Thyroid gland (tissue), 4 donors: ENCODE data around the gene RNU6-1. TPM values are rescaled to one million over a fixed set of nuclear protein-coding genes. Genes with fewer than 3 reads are reported as not detected.

Source experiments
- DNase-seq, 2 donors: peaks; one replicate each; pipeline ENCODE4 v3.0.0-alpha.2; 2019
- H3K27ac ChIP-seq, 3 donors: fragments of 200-600 bp; sonication (generic); 1 replicate in 2 of 3; 2 replicates in 1 of 3; pipeline ENCODE4 v1.5.1; 2016 to 2019; ENCODE audit warnings: mild to moderate bottlenecking in 1 of 3, moderate library complexity in 1 of 3
- H3K27me3 ChIP-seq: fragments of 200-600 bp; sonication (generic); one replicate; pipeline ENCODE4 v1.5.1; 2019
- H3K36me3 ChIP-seq, 2 donors: fragments of 200-600 bp; sonication (generic); one replicate each; pipeline ENCODE4 v1.5.1; 2016 to 2019
- H3K4me1 ChIP-seq, 2 donors: fragments of 200-600 bp; sonication (generic); one replicate each; pipeline ENCODE4 v1.5.1; 2017 to 2019
- H3K4me3 ChIP-seq, 3 donors: fragments of 200-600 bp; sonication (generic); replicated peaks in 1 of 3; 1 replicate in 2 of 3; 2 replicates in 1 of 3; pipeline ENCODE4 v1.5.1; 2016; ENCODE audit warnings: mild to moderate bottlenecking in 1 of 3
- H3K9me3 ChIP-seq: fragments of 200-600 bp; sonication (generic); one replicate; pipeline ENCODE4 v1.5.1; 2017
- POLR2A ChIP-seq, 2 donors: fragments of 450-650 bp; IDR thresholded peaks; one replicate each; pipeline ENCODE4 v1.6.1; 2017; ENCODE audit warnings: antibody characterized with exemption in 2 of 2, mild to moderate bottlenecking in 2 of 2, moderate library complexity in 1 of 2
- WGBS, 2 donors: methylation state at CpG; one replicate each; pipeline ENCODE4 v1.1.5; 2017; 5-methylcytosine and 5-hydroxymethylcytosine counted together
- intact Hi-C: fragments of 100-400 bp; cut with DNase I; formaldehyde crosslinking; loops from one replicate; pipeline ENCODE4 v1.15.1; 2023
- small RNA-seq: library from RNA; depleted of rRNA; stranded (forward); fragments of <200 nt; gene quantifications from one replicate; pipeline ENCODE3, GENCODE V24; 2016
- total RNA-seq, 4 donors: library from RNA; depleted of rRNA; stranded (reverse); fragments of >200 nt; gene quantifications; one replicate each; pipeline ENCODE4 v1.2.3, GENCODE V29; 2016
- TF ChIP-seq, protein P1 (sequence below), 6 experiments: fragments of 200-600 bp in 3 of 6; fragments of 450-650 bp in 3 of 6; sonication (generic) in 3 of 6; IDR thresholded peaks; one replicate each; pipeline ENCODE4 v1.5.1; 2016 to 2019; ENCODE audit warnings: antibody characterized with exemption in 6 of 6, mild to moderate bottlenecking in 2 of 6, inconsistent platforms in 1 of 6, moderate library complexity in 1 of 6

RNU6-1 gene
- total RNA-seq, 4 donors from 2014 or later: not detected

DNA sequence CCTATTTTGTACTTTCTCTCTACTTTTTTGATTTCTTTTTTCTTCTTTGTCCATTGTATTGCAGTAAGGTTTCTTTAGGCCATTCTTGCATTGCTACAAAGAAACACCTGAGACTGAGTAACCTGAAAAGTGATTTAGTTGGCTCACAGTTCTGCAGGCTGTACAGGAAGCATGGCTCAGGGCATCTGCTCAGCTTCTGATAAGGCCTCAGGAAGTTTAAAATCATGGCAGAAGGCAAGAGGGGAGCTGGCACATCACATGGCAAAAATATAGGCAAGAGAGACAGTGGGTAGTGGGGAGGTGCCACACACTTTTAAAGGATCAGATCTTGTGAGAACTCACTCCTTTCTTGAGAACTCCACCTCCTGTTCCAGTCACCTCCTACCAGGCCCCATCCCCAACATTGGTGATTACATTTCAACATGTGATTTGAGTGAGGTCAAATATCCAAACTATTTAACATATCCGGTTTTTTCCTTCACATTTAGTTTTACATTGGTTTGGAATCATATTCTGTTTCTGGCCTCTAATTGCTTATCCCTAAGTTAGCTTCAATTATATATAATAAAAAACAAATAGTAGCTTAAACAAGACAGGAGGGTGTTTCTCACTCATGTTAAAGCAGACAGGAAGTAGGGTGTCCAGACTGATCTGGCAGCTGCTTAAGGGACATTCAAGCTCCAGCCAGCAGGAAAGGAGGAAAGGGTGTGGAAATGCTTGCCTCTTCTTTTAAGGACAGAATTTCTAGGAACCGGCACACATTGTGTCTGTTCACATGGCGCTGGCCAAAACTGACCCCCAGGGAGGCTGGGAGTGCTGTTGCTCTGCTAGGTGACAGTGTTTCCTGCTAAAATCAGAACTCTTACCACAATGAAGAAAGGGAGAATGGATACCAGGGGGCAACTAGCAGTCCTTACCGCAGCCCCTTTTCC is 43.4 kb downstream of the RNU6-1 start:
- Histone ChIP-seq H3K27me3 (no peaks in the 10 kb centered on the region), H3K4me1 (no peaks in the 10 kb centered on the region), H3K9me3 (no peaks in the 10 kb centered on the region), H3K4me3 (no peak overlapping the region), H3K27ac (no peak overlapping the region), H3K36me3 (no peaks in the 10 kb centered on the region)
- no peak for TF ChIP-seq POLR2A (IDR thresholded peaks at IDR 0.05)
- TF ChIP-seq, protein P1, sequence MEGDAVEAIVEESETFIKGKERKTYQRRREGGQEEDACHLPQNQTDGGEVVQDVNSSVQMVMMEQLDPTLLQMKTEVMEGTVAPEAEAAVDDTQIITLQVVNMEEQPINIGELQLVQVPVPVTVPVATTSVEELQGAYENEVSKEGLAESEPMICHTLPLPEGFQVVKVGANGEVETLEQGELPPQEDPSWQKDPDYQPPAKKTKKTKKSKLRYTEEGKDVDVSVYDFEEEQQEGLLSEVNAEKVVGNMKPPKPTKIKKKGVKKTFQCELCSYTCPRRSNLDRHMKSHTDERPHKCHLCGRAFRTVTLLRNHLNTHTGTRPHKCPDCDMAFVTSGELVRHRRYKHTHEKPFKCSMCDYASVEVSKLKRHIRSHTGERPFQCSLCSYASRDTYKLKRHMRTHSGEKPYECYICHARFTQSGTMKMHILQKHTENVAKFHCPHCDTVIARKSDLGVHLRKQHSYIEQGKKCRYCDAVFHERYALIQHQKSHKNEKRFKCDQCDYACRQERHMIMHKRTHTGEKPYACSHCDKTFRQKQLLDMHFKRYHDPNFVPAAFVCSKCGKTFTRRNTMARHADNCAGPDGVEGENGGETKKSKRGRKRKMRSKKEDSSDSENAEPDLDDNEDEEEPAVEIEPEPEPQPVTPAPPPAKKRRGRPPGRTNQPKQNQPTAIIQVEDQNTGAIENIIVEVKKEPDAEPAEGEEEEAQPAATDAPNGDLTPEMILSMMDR (IDR thresholded peaks at IDR 0.05): no peak
- DNase-seq: no peak
- WGBS, 2 donors: 64 to 78% methylated on average over 4 of the region's 4 CpGs
- intact Hi-C loops: no loop called here

- intact Hi-C loops: no loop called here
- WGBS, 2 donors: 94 to 95% methylated on average over 4 of the region's 4 CpGs
- TF ChIP-seq POLR2A (IDR thresholded peaks at IDR 0.05): no peak
- TF ChIP-seq, protein P1 (IDR thresholded peaks at IDR 0.05): no peak
- Histone ChIP-seq H3K4me1 (no peaks in the 10 kb centered on the region), H3K27me3 (no peaks in the 10 kb centered on the region), H3K9me3 (no peaks in the 10 kb centered on the region), H3K4me3 (no peak overlapping the region), H3K36me3 (no peaks in the 10 kb centered on the region), H3K27ac (no peak overlapping the region)
- no peak for DNase-seq
These were observed 44.8 kb downstream of the RNU6-1 start for GRCh38 chr15:67794832-67795574.

- Histone ChIP-seq H3K27me3 (no peaks in the 10 kb centered on the region), H3K4me1 (no peaks in the 10 kb centered on the region), H3K36me3 (no peaks in the 10 kb centered on the region), H3K9me3 (no peaks in the 10 kb centered on the region), H3K4me3 (no peak overlapping the region), H3K27ac (no peak overlapping the region)
- no peak for DNase-seq
- WGBS, 2 donors: 84 to 87% methylated on average over 8 of the region's 8 CpGs
- intact Hi-C loops: no loop called here
- TF ChIP-seq, protein P1 (IDR thresholded peaks at IDR 0.05): no peak
- no peak for TF ChIP-seq POLR2A (IDR thresholded peaks at IDR 0.05)
These were observed 47.4 kb downstream of the RNU6-1 start for GRCh38 chr15:67792250-67792942.

- 96% methylated on average over 3 of the region's 3 CpGs for WGBS, 2 donors
- no peak overlapping the region for H3K27ac ChIP-seq
- H3K9me3 ChIP-seq: no peaks in the 10 kb centered on the region
- no peaks in the 10 kb centered on the region for H3K27me3 ChIP-seq
- no peaks in the 10 kb centered on the region for H3K4me1 ChIP-seq
- H3K4me3 ChIP-seq: no peak overlapping the region
- intact Hi-C loops: no loop called here
- DNase-seq: no peak
- TF ChIP-seq, protein P1 (IDR thresholded peaks at IDR 0.05): no peak
- TF ChIP-seq POLR2A (IDR thresholded peaks at IDR 0.05): no peak
- H3K36me3 ChIP-seq: no peaks in the 10 kb centered on the region
These were observed 49.1 kb downstream of the RNU6-1 start for GRCh38 chr15:67790610-67791319.

Small RNAs within 50 kb of the gene (small RNA-seq; reads per million reads assigned to genes)
- not detected for gene RNU6-1

Other genes with a start within 250 kb of the RNU6-1 start
- 1 to 10 TPM in 1 of 4 donors, under 1 TPM in 3; 0.49 to 1.2 (median 0.85) TPM for gene SKOR1, start 14.5 kb downstream of the RNU6-1 start, total RNA-seq
- gene PIAS1, start 214.3 kb upstream of the RNU6-1 start, total RNA-seq: 100 to 1,000 TPM in 2 of 4 donors, 10 to 100 TPM in 2; 91.6 to 202 (median 111) TPM